ENCODE results near the gene GRIFIN. TPM values are rescaled to one million over a fixed set of nuclear protein-coding genes. Genes with fewer than 3 reads are reported as not detected.

GRIFIN gene
- total and polyA plus RNA-seq, 7 experiments from 2014 or later: not detected

GRCh38 chr7:2436341-2437104 is 39.7 kb downstream of the GRIFIN start:
- Histone ChIP-seq H3K9me3 (ENCODE audit: control insufficient read depth in 2 of 3, low read length in 3 of 3) (no peaks in the 10 kb centered on the region), H3K4me3 (ENCODE audit: low read length) (no peak overlapping the region), H3K27me3 (ENCODE audit: control insufficient read depth in 2 of 2, insufficient read depth in 2 of 2, low read length in 2 of 2) (no peaks in the 10 kb centered on the region), H3K36me3 (ENCODE audit: control insufficient read depth in 2 of 3, insufficient read depth in 3 of 3, low read length in 3 of 3) (peaks cover 0 to 46% (median 3%) of the 10 kb centered on the region in 3 experiments), H3K4me1 (ENCODE audit: control insufficient read depth in 2 of 2, insufficient read depth in 2 of 2, low read length in 2 of 2) (no peaks in the 10 kb centered on the region), H3K27ac (ENCODE audit: low read depth, low read length) (no peak overlapping the region)
- Mint-ChIP-seq H3K36me3 (peaks cover 0 to 42% (median 11%) of the 10 kb centered on the region in 5 donors), H3K4me3 (no peak overlapping the region), H3K27me3 (no peaks in the 10 kb centered on the region), H3K9me3 (no peaks in the 10 kb centered on the region), H3K4me1 (peaks cover 0 to 13% (median 0%) of the 10 kb centered on the region in 7 donors), H3K27ac (no peak overlapping the region)
- CTCF ChIA-PET: no interaction called here
- ATAC-seq (no peak), DNase-seq (no peak)
- intact Hi-C loops (cut with micrococcal nuclease): no loop called here
- POLR2A ChIA-PET: no interaction called here

DNA sequence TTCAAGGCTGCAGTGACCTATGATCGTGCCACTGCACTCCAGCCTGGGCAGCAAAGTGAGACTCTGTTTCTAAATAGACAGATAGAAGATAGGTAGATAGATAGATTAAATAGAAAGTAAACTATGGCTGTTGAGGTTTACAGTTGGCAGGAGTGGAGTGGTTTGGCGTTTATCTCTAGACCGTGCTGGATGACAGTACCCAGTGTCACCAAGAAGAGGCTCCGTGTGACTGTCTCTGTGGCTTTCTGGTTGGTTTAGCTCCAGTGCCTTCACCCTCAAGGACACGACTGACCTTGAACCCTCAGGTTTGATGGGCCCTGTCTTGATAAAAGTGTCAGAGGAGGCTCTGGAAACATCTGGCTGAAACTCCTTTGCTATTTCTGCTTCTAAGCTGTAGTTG is 41.1 kb downstream of the GRIFIN start:
- no peaks in the 10 kb centered on the region for H3K27me3 Mint-ChIP-seq
- Histone ChIP-seq H3K4me3 (ENCODE audit: low read length) (no peak overlapping the region), H3K27ac (ENCODE audit: low read depth, low read length) (no peak overlapping the region), H3K36me3 (ENCODE audit: control insufficient read depth in 2 of 3, insufficient read depth in 3 of 3, low read length in 3 of 3) (peaks cover 0 to 46% (median 3%) of the 10 kb centered on the region in 3 experiments), H3K9me3 (ENCODE audit: control insufficient read depth in 2 of 3, low read length in 3 of 3) (peaks cover 0 to 8% (median 0%) of the 10 kb centered on the region in 3 experiments), H3K27me3 (ENCODE audit: control insufficient read depth in 2 of 2, insufficient read depth in 2 of 2, low read length in 2 of 2) (no peaks in the 10 kb centered on the region), H3K4me1 (ENCODE audit: control insufficient read depth in 2 of 2, insufficient read depth in 2 of 2, low read length in 2 of 2) (peaks cover 0 to 5% of the 10 kb centered on the region in 2 donors)
- H3K9me3 Mint-ChIP-seq: peaks cover 0 to 7% (median 5%) of the 10 kb centered on the region in 11 donors
- ATAC-seq: no peak
- no peak for DNase-seq
- H3K36me3 Mint-ChIP-seq: peaks cover 4 to 47% (median 20%) of the 10 kb centered on the region in 5 donors
- H3K4me3 Mint-ChIP-seq: no peak overlapping the region
- intact Hi-C loops (cut with micrococcal nuclease): no loop called here
- POLR2A ChIA-PET: no interaction called here
- CTCF ChIA-PET: no interaction called here
- peaks cover 0 to 11% (median 3%) of the 10 kb centered on the region in 7 donors for H3K4me1 Mint-ChIP-seq
- H3K27ac Mint-ChIP-seq: no peak overlapping the region

GRCh38 chr7:2433713-2434550 is 42.3 kb downstream of the GRIFIN start:
- CTCF ChIA-PET: no interaction called here
- no peak for ATAC-seq
- POLR2A ChIA-PET: interaction anchor here (0.6 kb wide), 1 partner anchor 442 kb away, joined by 3 read pairs; no protein-coding TSS in a partner anchor

GRCh38 chr7:2432910-2433712 is 43.1 kb downstream of the GRIFIN start:
- POLR2A ChIA-PET: interaction anchor here (0.6 kb wide), 1 partner anchor 441 kb away, joined by 3 read pairs; no protein-coding TSS in a partner anchor
- Histone ChIP-seq H3K27ac (ENCODE audit: low read depth, low read length) (no peak overlapping the region), H3K9me3 (ENCODE audit: control insufficient read depth in 2 of 3, low read length in 3 of 3) (peaks cover 0 to 8% (median 0%) of the 10 kb centered on the region in 3 experiments), H3K4me1 (ENCODE audit: control insufficient read depth in 2 of 2, insufficient read depth in 2 of 2, low read length in 2 of 2) (peaks cover 0 to 5% of the 10 kb centered on the region in 2 donors), H3K27me3 (ENCODE audit: control insufficient read depth in 2 of 2, insufficient read depth in 2 of 2, low read length in 2 of 2) (no peaks in the 10 kb centered on the region), H3K36me3 (ENCODE audit: control insufficient read depth in 2 of 3, insufficient read depth in 3 of 3, low read length in 3 of 3) (peaks cover 0 to 36% (median 3%) of the 10 kb centered on the region in 3 experiments), H3K4me3 (ENCODE audit: low read length) (no peak overlapping the region)
- Mint-ChIP-seq H3K27me3 (no peaks in the 10 kb centered on the region), H3K36me3 (peaks cover 4 to 41% (median 23%) of the 10 kb centered on the region in 5 donors), H3K9me3 (peaks cover 0 to 8% (median 5%) of the 10 kb centered on the region in 11 donors), H3K27ac (no peak overlapping the region), H3K4me3 (no peak overlapping the region), H3K4me1 (peaks cover 0 to 12% (median 3%) of the 10 kb centered on the region in 7 donors)
- DNase-seq: no peak
- no peak for ATAC-seq
- CTCF ChIA-PET: interaction anchor here (1.6 kb wide), 1 partner anchor 65 kb away, joined by 3 read pairs; no protein-coding TSS in a partner anchor
- intact Hi-C loops (cut with micrococcal nuclease): no loop called here

More at GRCh38 chr7:2433713-2434550, 42.3 kb downstream of the GRIFIN start:
- no peaks in the 10 kb centered on the region for H3K27me3 ChIP-seq (ENCODE audit: control insufficient read depth in 2 of 2, insufficient read depth in 2 of 2, low read length in 2 of 2)
- Mint-ChIP-seq H3K4me3 (no peak overlapping the region), H3K27ac (no peak overlapping the region), H3K27me3 (no peaks in the 10 kb centered on the region), H3K9me3 (peaks cover 0 to 7% (median 5%) of the 10 kb centered on the region in 11 donors), H3K36me3 (peaks cover 4 to 44% (median 23%) of the 10 kb centered on the region in 5 donors), H3K4me1 (peaks cover 0 to 12% (median 3%) of the 10 kb centered on the region in 7 donors)
- no peak for DNase-seq
- H3K4me1 ChIP-seq (ENCODE audit: control insufficient read depth in 2 of 2, insufficient read depth in 2 of 2, low read length in 2 of 2): peaks cover 0 to 5% of the 10 kb centered on the region in 2 donors
- no peak overlapping the region for H3K27ac ChIP-seq (ENCODE audit: low read depth, low read length)
- peaks cover 0 to 44% (median 3%) of the 10 kb centered on the region in 3 experiments for H3K36me3 ChIP-seq (ENCODE audit: control insufficient read depth in 2 of 3, insufficient read depth in 3 of 3, low read length in 3 of 3)
- no peak overlapping the region for H3K4me3 ChIP-seq (ENCODE audit: low read length)
- intact Hi-C loops (cut with micrococcal nuclease): no loop called here
- peaks cover 0 to 8% (median 0%) of the 10 kb centered on the region in 3 experiments for H3K9me3 ChIP-seq (ENCODE audit: control insufficient read depth in 2 of 3, low read length in 3 of 3)

- Mint-ChIP-seq H3K27ac (no peak overlapping the region), H3K4me3 (no peak overlapping the region), H3K27me3 (no peaks in the 10 kb centered on the region), H3K36me3 (peaks cover 4 to 32% (median 20%) of the 10 kb centered on the region in 5 donors), H3K9me3 (peaks cover 0 to 8% (median 5%) of the 10 kb centered on the region in 11 donors), H3K4me1 (peaks cover 0 to 18% (median 3%) of the 10 kb centered on the region in 7 donors)
- Histone ChIP-seq H3K4me3 (ENCODE audit: low read length) (no peak overlapping the region), H3K9me3 (ENCODE audit: control insufficient read depth in 2 of 3, low read length in 3 of 3) (peaks cover 0 to 8% (median 0%) of the 10 kb centered on the region in 3 experiments), H3K4me1 (ENCODE audit: control insufficient read depth in 2 of 2, insufficient read depth in 2 of 2, low read length in 2 of 2) (peaks cover 0 to 5% of the 10 kb centered on the region in 2 donors), H3K27me3 (ENCODE audit: control insufficient read depth in 2 of 2, insufficient read depth in 2 of 2, low read length in 2 of 2) (no peaks in the 10 kb centered on the region), H3K36me3 (ENCODE audit: control insufficient read depth in 2 of 3, insufficient read depth in 3 of 3, low read length in 3 of 3) (peaks cover 0 to 26% (median 3%) of the 10 kb centered on the region in 3 experiments), H3K27ac (ENCODE audit: low read depth, low read length) (no peak overlapping the region)
- intact Hi-C loops (cut with micrococcal nuclease): loop anchor here in 1 of 2 donors (1.0 kb wide), 1 partner anchor 47 kb away; no protein-coding TSS in a partner anchor
- peak; percentile 70 for ATAC-seq
- CTCF ChIA-PET: interaction anchor here (0.6 to 1.6 kb wide), 2 partner anchors 49 to 67 kb away, joined by 3 read pairs; no protein-coding TSS in a partner anchor
- POLR2A ChIA-PET: no interaction called here
- DNase-seq: peak in 7 of 9 donors; percentile 18 to 43 (median 23)
Observed at GRCh38 chr7:2431260-2431867, 44.8 kb downstream of the GRIFIN start.
